GM10847 (cell line): ENCODE results near the gene RPS6KB2.

Experiments used
- POLR2A ChIP-seq: IDR thresholded peaks from 2 replicates; pipeline ENCODE4 v1.6.1; 2011; ENCODE audit not compliant: insufficient read length; ENCODE audit errors: extremely low read depth

The RPS6KB2 gene

DNA sequence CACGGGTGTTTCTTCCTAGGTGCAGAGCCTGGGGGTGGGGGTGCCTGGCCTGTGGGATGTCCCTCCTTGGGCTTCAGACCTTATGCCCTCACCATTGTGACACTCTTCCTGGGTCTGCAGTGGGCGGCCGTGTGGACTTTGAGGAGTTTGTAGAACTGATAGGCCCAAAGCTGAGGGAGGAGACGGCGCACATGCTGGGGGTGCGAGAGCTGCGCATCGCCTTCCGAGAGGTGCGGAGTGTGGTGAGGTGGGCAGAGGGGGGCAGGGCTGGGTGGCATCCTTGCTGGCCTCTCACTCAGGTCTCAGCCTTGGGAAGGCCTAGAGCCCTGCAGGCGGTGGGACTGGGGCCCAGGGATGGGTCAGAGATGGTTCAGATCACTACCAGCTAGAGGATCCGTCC, 29.2 kb downstream of the RPS6KB2 start:
- no peak for TF ChIP-seq POLR2A

DNA sequence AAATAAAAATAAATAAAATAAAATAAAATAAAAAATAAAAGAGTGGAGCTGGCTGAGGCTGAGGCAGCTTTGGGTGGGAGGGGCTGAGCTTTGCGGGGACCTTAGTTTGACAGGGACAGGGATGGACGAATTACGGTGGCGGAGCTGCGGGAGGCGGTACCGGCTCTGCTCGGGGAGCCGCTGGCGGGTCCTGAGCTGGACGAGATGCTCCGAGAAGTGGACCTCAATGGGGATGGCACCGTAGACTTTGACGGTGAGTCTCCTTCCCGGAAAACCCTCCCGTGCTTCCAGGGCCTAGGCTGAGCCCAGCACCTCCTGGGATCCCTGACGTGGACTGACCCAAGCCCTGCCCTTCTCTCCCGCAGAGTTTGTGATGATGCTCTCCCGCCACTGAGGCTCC, 30.0 kb downstream of the RPS6KB2 start:
- no peak for TF ChIP-seq POLR2A

DNA sequence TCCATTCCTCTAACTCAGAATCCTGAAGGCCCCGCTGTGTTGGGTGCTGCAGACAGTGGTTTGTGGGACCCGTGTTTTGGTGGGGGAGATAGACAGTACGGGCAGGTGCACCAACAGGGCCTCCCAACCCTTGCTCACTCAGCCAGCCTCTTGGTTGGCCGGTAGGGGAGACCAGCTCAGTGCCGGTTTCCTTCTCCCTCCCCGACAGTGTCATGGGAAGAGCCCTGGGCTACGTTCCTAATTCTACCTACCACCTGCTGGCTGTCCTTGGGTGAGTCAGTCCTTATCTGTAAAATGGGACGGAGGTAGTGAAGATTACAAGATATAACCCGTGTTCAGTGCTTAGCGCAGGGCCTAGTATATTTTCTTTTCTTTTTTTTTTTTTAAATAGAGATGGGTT, 34.9 kb downstream of the RPS6KB2 start:
- no peak for TF ChIP-seq POLR2A

DNA sequence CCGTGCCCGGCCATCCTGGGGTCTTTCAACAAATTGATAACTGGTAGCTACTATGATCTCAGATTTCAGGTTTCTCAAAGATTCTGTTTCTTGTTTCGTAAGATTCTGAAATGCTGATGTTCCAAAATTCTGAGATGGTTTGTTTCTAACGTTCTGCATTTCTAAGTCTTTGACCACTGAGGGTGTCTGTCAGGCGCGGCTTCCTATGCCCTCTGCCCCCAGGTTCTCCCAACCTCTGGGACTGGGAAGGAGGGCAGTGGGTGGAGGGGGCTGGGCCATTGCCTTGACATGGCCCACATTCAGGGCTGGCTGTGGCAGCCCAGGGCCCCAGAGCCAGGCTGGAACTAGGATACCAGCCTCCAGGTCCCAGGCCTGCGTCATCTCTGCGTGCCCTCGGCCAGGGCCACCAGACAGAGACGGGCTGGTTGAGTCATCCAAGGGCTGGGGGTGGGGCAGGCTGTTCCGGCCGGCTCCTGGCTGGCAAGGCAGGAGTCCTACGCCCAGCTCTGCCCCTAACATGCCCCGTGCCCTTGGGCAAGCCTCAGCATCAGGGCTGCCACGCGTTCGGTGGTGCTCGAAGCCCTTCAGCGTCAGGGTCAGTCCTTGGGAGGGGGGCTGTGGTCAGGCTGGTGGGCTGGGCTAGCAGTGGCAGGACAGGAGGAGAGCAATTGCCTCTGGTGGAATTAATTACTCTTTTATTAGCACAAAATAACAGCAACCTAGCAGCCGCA, 35.6 kb downstream of the RPS6KB2 start:
- no peak for TF ChIP-seq POLR2A

DNA sequence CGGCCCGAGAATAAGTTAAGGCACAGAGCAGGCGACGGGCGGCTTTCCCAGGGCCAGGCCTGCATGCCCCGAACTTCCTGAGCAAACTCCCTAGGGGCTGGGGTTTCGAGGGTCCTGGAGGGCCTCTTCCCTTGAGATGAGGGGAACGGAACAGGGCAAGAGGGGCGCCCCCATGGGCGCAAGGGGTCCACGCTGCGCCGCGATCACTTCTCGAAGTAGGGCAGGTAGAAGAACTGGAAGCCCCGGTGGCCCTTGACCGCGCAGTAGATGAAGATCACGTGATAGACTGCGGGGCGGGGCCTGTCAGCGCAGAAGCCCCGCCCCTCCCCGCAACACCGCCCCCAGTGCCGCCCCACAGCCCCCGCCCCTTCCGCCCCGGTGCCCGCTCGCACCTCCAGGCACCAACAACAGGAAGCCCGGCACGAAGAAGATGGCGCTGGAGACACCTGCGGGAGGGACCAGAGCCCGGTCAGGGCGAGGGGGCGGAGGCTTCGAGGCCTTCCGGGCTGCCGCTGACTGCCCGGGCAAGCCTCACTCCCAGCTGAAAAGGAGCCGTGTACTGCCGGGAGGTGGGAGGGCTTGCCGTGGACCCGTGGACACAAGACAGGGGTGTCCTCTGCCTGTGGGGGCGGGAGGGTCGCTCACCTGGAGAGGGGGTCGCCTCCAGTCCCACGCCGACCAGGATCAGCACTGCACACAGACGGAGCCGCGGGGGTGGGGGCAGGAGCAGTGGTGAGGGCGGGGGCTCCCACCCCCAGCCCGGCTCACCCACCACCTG, 36.3 kb downstream of the RPS6KB2 start:
- TF ChIP-seq POLR2A = peak; percentile 75

DNA sequence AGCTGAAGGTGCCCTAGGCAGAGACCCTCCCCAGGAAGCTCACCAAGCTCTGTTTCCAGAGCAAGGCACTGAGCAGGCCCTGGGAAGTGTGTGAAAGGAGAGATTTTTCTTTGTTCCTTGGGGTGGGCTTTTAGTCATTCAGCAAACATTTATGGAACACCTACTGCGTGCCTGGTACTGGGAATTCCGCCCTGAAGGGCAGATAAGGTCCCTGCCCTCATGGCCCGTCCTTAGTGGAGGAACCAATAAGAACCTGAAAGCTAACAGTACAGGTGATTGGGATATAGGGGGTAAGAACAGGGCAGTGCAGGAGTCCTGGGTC, 36.9 kb downstream of the RPS6KB2 start:
- no peak for TF ChIP-seq POLR2A

DNA sequence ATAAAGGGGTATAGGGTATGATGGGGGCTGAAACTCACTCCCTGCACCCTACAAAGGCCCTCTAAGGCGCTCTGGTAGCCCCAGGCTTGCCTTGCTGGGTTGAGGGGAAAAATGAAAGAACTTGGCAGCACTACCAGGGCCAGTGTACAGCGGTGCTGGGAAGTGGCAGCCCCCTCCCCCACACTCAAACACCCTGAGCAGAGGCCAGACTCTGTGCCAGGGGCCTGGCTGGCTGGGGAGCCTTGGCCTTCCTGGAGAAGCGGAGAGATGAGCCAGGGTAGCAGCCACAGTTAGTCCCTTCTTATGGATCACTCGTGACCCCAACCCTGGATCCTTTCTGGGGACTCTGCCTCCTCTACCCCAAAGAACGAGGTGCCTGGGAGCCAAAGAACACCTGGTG, 38.1 kb downstream of the RPS6KB2 start:
- TF ChIP-seq POLR2A = no peak

DNA sequence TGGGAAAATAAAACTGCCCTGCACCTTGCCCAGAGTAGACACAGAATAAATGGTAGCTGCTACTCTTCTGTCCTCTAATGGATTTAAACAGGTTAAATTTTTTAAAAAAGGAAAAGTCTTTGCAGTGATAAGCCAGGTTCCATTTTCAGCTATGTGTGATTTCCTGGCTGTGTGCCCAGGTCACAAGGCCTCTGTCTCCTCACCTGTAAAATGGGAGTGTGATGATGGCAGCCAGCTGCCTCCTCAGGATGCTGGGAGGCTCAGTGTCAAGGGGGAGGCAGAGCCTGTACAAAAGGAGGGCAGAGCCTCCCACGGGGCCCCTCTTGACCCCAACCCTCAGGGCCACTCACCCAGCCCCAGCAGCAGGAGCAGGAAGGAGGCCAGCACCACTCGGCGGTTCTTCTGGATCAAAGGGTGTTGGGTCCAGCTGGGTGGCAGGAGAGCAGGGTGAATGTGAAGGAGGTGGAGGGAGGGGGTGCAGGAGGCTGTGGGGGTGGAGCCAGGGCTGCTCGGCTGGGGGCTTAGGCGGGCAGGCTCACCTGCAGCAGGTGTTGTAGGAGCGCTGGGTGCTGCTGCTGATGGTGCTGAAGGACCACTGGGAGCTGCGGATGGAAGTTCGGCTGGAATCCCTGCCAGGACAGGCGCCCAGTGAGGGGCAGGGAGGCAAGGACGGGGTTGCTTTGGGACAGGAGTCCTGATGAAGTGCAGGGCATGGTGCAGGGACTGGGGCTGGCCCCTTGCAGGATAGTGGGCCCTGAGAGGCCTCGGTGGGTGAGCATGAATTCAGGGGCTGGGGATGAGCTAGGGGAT, 38.9 kb downstream of the RPS6KB2 start:
- TF ChIP-seq POLR2A = no peak

DNA sequence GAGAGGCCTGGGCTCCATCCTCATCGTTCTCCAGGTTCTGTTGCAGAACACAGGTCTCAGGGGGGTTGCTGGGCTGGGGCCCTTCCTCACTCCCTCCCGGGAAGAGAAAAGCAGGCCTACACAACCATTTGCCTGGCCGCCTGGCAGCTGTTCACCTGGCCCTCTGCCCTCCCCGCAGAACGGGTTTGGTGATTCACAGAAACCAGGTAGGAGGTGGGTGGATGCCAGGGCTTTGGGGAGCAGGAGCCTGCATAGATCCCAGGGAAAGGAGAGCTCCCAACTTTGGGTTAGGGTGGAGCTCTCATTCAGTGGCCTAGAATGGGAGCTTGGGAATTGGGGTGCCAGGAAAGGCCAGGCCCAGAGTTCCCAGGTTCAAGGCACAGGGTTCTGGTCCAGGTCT, 39.8 kb downstream of the RPS6KB2 start:
- TF ChIP-seq POLR2A = no peak

DNA sequence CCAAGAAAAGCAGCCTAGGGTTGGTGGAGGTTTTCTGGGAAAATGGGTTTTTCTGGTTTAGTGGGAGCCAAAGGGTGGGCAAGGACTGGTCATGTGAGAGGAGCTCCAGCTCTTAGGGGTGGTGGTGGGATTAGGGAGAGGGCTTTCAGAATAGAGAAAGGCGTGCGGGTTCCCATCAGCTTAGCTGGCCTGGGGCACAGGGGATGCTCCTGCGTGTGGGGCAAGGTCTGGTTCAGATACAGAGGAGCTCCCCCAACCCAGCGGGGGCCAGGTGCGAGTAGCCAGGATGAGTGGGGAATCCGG, 40.1 kb downstream of the RPS6KB2 start:
- TF ChIP-seq POLR2A = no peak

DNA sequence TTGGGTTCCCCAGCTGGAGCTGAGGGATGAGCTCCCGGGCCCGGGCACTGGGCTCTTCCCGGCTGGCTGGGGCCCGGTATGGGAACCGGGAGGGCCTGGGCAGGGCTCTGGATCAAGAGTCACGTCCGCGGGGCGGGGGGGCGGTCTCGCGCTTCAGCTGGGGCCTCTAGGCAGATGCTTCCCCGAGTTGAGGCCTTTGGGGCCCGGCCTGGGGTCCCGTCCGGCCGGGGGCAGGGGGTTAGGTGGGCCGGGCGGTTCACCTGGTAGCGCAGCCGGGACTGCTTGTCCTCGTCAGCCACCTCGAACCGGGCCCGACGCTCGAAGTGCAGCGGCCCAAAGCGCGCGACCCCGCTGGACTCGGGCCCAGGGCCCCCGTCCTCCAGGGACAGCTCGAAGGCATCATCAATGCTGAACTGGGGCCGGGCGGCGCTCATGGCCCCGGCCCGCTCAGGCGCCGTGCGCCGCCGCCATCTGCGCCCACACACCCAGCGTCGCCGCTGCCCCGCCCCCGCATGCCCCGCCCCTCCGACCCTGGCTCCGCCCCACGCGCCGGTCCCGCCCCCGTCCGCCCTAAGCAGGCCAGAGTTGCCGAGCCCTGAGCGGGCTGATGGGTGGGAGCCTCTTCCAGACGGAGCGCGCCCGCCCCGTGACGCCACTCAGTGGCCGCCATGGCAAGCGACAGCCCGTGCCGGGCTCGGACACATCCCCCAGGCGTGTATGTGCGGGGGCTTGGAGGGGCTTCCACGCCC, 40.6 kb downstream of the RPS6KB2 start, which contains the start of gene TMEM134:
Gene TMEM134, minus strand, starts transcription at position 493 of the 749 bp plus-strand sequence. Its CDS starts 59 bp downstream, at position 434.
- peak; percentile 68 for TF ChIP-seq POLR2A

DNA sequence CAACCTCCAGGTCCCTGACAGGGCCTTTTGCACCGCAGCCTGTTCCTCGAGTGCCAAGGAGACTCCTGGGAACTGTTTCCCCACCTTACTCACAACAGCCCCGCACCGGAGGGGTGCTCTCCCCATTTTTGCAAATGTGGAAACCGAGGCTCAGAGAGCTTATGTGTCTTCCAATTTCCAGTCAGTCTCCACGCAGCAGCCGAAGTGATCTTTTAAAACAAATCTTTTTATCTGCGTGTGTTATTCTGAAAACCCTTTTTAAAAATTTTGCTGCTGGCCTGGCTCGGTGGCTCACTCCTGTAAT, 41.2 kb downstream of the RPS6KB2 start:
- no peak for TF ChIP-seq POLR2A

DNA sequence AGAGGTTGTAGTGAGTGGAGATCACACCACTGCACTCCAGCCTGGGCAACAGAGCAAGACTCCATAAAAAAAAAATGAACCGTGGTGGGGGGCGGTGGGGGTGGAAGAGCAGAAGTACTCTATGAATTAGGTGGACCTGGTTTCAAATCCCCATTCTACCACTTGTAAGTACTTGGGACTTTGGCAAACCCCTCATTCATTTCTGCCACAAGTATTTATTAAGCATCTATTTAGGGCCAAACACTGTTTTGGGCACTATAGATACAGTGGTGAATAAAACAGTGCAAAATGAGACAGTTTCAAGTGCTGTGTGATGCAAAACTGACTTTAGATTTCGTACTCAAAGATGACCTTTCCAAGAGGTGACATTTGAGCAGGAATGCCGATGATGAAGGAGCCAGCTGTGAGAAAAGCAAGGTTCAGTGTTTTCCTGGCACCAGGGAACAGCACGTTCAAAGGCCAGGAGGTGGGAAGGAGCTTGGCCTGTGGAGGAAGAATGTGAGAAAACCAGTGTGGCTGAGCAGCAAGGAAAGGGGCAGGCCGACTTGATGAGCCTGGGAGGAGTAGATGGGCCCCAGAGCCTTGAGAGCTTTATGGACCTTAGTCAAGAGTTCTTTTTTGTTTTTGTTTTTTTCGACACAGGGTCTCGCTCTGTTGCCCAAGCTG, 42.2 kb downstream of the RPS6KB2 start:
- no peak for TF ChIP-seq POLR2A

DNA sequence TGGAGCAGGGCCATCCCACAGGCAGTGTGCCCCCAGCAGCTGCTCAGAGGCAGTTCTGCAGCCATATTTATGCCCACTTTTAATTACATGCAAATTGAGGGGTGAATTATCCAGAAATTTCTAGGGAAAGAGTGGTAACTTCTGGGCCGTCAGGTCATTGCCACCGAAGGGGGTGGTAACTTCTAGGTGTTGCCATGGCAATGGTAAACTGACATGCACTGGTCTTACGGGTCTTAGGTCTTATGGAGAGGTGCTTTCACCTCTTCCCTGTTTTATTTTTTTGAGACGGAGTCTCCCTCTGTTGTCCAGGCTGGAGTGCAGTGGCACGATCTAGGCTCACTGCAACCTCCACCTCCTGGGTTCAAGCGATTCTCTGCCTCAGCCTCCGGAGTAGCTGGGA, 44.6 kb downstream of the RPS6KB2 start:
- no peak for TF ChIP-seq POLR2A

DNA sequence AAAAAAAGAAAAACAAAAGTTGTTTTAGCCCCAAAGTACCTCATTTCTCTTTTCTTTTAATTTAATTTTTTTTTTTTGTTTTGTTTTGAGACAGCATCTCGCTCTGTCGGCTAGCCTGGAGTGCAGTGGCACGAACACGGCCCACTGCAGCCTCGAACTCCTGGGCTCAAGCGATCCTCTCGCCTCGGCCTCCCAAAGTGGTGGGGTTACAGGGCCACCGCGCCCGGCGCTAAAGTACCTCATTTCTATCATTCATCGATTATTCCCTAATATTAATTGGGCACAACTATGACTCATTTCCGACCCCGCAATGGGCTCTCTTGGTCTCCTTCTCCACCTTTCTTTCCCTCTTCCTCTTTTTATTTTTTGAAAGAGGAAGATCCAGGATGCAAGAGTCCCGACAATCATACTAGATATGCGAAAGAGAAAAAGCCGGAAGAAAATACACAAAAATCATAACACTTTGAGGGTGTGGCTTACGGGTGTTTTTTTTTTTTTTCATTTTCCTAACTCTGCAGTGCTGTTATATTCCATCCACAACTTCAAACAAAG, 54.1 kb downstream of the RPS6KB2 start:
- TF ChIP-seq POLR2A = no peak
